T-helper 9 cell (primary cell): ENCODE results near the gene PDZK1IP1.
"Not testable (repeated sequence)": the region's sequence is repeated elsewhere in the genome, so short reads cannot be mapped to it uniquely, and the experiment has no call there.

Experiments used
- DNase-seq: peaks from one replicate; pipeline ENCODE4 v3.0.0-alpha.2; 2020

The PDZK1IP1 gene

DNA sequence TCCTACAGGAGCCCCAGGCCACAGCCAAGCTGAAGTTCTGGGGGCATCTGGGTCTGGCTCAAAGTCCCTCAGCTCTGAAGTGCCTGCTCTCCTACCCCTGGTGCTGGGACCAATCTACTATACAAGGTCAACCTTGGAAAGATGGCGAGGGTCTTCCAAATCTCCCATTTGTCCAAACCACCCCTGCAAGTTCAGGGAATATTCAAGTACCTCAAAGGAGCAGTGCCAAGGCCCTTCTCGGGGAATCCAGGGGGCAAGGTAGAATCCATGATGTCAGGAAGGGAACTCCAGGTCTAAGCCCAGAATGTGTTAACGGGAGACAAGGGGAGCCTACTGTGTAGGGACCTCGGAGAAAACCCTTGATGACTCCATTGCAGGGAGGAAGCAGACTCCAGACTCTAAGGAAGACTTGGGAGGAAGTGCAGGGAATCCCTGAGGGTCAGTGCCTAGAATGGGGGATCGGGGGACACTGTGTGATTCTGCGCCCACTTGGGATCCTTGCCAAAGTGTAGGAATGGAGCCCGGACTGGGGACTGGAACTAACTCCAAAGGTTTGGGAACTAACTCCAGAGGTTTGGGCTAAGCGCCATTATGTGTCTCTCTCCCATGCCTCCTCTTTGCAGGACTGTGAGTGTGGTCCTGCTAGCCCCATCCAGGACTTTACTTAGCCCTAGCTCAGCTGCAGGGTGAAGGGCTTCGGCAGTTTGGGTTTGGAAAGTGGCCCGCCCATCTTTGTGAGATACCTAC is 33.5 kb upstream of the PDZK1IP1 start:
- no peak for DNase-seq

DNA sequence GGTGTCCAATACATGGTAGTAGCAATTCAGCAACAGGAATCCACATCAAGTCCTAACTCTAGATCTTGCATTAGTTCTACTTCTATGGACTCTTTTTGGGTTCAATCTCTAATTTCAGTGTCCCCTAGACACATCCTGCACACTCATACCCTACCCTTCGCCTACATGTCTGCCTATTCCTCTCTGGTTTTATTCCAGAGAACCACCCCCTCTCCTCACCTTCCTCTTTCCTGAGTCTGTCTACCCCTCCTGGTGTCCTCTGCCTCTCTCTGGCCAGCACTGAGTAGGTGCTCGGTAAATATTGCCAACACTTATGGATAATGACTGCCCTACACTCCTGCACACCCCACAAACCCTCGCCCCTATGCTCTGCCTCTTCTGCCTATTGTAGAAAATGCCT is 32.6 kb upstream of the PDZK1IP1 start:
- DNase-seq: no peak

DNA sequence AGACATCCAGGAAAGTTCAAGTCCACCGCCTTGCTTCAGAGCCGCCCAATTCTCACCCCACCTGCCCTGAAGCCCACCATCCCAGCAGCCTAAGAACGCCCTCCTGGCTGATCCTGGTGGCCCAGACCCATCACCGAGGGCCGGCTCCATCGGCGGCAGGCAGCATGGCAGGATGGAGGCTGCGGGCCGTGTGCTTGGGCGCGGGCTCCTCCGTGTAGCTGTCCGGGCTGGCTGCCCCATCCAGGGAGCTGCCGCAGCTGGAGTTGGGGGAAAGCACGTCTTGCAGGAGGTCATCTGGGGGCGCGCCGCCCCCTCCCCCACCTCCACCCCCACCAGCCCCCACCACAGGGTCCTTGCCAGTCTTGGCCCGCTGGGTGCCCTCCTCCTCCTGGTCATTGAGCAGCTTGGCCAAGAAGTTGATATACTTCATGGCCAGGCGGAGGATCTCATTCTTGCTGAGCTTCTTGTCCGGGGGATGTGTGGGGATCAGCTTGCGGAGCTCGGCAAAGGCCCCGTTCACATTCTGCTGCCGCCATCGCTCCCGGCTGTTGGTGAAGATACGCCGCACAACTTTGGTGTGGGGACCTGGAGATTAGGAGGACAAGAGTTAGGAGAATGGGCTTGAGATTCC is 29.9 kb upstream of the PDZK1IP1 start:
- no peak for DNase-seq

DNA sequence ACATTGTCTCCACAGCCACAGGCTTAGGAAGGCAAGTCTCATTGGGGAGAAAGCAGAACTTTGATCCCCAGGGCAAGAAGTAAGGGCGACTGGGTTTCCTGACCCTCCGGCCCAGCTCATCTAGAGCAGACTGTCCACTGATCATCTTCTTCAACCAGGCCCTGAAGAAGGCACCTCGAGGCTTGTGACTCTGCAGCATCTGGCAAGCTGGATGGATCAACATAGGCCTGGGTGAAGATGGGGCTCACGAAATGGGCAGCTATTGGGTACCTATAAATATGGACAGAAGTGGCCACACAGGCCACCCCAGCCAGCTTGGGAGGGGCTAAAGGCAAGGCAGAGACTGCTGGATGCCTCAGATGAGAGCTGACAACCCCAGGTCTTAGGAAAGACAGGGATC is 29.2 kb upstream of the PDZK1IP1 start:
- no peak for DNase-seq

DNA sequence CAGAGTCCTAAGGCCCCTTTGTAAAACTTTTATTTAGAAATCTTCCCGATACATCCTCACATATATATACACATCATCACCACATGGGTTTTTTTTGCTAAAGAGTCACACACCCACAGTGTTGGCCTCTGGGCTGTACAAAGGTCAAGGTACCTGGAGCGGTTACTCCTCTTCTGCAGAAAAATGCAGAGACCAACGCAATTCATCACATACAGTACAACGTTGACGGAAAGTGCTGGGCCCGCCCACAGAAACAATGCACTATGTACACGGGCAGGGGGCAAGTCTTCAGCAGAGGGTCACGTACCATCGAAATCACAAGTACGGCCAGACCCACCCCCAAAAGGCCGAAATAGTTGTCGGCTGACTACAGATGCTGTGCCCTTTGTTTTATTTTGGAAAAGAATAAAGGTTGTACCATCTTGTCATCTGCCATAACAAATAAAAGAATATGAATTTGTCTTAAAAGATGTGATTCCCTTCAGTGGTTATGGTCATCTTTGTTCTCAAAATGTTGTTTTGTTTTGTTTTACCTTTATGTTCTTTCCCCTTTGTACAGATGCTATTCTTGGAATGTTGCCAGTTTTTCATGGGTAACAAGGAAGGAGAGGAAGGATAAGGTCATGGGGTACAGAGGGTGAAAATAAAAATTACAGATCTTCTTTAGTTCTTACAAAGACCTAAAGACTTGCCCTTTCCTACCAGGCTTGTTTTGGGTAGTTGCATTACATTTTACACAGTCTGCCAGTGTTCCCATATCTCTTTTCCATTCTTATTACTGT is 26.6 kb upstream of the PDZK1IP1 start:
- no peak for DNase-seq

DNA sequence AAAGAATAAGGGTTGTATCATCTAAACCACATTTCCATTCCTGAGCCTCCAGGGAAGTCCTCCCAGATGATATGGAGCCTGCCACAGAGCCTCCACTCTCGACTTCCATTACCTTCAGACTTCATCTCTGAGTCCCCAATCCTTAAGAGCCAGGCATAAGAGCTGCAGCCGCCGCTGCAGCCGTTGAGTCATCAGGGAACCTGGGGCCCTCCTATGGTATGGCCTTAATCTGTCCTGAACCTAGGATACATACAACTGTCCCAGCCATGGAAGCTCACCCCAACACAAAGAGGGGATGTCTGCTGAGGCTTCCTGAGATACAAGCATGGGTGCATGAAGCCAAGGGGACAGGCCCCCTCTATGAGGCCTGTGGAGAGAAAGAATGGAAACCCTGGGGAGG is 25.9 kb upstream of the PDZK1IP1 start:
- DNase-seq: no peak

DNA sequence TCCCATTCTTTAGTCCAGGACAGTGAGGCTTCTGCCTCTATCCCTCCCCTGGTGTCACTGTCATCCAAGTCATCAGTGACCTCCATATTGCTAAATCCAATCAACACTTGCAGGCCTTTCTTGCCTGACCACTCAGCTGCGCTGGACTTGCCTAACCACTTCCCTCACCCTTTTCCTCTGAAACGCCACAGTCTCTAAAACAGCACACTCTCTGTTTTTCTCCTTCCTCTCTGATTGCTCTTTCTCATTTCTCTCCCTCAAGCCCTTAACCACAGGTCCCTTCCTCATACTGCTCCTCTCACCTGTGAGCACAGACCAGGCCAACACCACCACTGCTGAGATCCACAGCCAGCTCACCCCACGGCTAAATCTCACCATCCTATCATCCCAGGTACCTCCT is 24.7 kb upstream of the PDZK1IP1 start:
- no peak for DNase-seq

DNA sequence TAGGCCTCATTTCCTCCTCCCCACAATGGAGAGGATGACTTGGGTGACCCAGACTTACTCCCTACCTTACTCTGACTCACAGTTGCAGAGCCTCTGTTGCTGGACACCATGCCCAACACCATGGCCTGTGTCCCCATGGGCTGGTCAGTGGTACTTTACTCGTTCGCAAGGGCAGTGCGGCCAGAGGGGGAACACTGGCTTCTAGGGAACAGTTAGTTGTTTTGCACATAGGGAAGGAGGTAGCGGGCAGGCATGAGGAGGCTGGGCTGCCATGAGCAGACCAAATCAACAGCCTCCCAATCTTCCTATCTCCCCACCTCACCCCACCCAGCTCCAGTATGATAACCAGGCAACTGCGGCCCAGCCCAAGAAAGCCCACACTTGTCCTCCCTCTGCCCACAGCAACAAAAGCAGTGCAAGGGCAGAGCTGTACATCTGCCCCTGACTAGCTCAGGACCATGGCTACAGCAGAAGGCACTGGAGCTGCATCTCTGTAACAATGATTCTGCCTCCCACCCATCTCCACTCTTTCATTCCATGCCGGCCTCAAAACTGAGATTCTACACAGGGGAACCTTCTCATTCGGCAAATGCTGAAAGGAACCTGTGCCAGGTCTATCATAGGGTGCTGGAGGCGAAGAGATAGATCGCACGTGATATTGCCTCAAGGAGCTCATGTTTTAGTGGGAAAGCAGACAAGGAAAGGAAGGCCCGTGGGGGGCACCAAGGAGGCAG is 23.6 kb upstream of the PDZK1IP1 start:
- no peak for DNase-seq

DNA sequence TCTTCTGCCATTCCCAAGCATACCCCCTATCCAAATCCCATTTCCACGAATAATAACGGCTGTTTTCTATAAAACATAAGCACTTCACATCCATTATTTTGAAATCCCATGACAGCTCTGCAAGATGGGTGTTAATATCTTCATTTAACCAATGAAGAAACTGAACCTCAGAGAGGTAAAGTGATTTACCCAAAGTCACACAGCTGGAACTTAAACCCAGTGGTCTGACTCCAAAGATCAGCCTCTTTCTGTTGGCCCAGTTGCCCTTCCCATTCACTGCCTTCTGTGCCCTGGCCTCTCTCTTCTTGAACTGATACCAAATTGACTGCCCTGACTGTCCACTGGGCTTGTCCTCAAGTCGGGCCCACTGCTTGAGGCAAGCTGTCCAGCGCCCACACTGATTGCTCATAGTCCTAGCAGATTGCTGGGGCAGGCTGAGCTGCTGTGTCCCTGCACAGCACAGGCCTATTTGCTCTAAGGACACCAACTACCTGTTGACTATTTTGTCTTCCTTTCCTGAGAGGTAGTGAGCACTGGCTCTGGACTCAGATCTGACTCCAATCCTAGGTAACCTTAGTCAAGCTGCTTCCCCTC is 22.9 kb upstream of the PDZK1IP1 start:
- DNase-seq: no peak

DNA sequence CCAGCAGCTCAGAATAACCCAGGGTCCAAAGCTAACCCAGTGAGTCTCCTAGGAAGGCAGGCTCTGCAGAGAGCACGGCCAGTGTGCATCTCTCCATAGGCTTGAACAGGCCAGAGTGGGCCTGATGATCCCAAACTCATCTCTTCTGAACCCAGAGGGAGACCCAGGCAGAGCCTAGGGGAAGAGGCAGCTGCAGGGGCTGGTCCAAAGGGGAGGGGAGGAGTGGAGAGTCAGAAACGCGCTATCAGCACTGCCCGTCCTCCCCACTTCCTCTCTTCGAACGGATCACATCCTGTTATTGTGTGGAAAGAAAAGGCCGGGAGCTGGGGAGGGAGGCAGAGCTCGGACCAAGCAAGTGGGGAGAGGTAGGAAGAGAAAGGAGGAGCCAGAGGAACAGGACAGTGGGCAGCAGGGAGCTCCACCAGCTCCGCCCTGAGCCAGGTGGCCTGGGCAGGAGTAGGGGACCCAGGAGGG is 22.0 kb upstream of the PDZK1IP1 start:
- DNase-seq: no peak

DNA sequence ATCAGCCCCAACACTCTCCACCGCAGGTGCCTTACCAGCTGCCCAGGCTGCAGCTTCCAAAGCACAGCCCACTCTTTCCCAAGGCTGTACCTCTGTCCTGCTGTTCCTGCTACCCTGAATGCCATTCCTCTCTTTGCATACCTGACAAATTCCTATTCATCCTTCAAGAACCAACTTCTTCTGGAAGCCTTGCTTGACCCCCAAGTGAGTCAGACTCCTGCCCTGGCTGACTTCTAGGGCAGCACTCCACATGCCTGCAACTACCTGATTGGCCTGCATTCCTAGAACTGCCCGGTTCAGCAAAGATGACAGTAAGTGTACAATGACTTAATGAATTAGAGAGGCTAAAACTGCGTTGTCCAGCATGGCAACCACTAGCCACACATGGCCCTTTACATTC is 20.8 kb upstream of the PDZK1IP1 start:
- no peak for DNase-seq

DNA sequence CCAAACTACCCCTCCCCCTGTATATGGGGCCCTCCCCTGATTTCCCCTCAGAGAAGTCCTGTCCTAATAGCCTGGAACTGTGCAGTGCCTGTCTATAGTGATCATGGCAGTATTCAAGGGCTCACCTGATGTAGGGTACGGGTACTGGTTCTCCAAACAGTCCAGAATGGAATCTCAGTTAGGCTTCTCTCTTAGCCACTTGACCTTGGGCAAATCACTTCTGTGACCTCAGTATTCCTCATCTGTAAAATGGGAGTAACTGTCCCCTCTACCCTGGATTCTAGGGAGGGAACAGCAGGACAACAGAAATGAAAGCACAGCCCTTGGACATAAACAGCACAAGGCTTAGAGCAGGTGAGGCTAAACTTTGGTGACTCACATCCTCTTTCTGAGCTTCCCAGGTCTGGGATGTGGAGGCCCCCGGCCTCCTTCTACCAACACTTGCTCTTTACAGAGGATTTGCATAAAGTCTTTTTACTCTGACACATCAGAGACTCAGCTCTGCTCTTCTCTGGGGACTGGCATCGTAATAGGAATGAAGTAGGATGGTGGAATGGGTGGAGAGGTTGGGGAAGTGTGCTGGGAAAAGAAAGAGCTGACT is 20.0 kb upstream of the PDZK1IP1 start:
- no peak for DNase-seq

DNA sequence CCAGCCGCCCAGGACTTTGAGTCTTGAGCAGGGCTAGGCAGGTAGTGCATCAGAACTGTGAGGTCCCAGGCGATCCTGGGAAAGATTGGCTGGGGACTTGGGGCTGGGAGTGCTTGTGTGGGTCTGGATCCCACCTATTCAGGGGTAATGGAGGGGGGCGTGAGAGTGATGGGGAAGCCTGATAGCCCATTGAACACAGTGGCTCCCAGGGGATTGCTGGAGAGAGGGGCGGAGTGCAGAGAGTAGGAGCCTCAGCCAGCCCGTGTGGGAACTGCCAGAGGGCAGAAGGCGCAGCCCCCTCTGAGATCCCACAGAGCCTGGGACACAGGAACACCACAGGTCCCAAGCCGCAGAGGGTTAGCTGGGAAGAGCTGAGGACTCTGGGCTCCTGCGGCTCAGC is 19.3 kb upstream of the PDZK1IP1 start:
- DNase-seq: no peak

DNA sequence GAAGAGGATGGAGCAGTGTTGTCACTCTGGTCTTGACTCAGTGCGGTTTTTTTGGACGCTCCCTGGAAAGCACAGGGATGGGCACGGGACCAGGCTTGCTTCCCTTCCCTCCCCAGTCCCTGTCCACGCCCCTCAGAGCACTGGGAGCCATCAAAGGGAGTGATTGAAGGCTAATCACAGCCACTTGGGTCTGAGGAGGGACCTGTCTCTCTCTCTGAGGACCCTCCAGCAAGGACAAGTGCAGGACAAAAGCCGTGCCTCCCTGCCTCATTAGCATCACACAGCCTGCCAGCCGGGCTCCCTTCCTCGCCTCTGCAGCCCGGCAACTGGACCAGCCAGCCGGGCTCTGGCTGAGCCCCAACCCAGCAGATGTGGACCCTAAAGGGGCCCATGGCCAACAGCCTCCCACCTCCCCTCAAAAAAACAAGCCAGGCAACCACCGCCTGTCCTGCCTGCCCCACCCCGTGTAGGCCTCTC is 18.6 kb upstream of the PDZK1IP1 start:
- no peak for DNase-seq

DNA sequence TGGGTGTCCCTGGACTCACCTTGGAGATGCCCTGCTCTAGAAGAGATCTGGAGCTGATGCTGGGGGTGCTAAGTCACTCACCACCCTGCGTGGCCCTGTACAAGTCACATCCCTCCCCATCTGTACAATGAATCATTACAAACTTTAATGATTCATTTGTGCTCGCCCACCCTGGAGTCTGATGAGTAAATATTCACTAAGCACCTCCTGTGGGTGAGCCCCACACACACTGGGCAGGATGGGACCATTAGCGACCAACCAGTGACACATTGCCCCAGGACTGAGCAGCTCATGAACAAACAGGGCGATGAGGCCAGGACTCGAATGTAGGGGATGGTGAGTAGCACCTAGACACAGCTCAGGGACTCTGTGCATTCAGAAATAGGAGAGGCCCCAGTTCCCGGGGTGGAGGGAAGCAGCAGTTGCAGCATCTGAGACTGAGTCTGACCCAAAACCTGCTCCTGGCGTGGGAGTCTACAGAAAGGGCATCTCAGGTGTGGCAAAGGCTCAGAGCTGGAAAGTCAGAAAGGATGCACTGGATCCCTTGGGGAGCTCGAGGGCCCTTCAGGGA is 18.1 kb upstream of the PDZK1IP1 start:
- DNase-seq: no peak

DNA sequence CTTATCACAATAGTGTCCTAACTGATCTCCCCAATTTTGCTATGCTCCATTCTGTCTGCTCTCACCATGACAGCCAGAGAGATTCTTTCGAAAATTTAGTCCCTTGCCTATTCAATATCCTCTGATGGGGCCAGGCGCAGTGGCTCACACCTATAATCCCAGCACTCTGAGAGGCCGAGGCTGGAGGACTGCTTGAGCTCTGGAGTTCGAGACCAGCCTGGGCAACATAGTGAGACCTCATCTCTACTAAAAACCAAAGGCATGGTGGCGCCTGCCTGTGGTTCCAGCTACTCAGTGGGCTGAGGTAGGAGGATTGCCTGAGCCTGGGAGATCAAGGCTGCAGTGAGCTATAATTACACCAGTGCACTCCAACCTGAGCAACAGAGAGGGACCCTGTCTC is 16.1 kb upstream of the PDZK1IP1 start:
- no peak for DNase-seq

DNA sequence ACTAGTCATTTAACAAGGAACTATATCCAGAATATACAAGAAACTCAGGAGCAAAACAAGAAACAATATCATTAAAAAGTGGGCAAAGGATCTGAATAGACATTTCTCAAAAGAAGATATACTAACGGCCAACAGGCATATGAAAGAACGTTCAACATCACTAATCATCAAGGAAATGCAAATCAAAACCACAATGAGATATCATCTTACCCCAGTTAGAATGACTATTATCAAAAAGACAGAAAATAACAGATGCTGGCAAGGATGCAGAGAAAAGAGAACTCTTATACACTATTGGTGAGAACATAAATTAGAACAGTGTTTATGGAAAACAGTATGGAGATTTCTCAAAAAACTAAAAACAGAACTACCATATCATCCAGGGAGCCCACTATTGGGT is 13.7 kb upstream of the PDZK1IP1 start:
- DNase-seq: not testable (repeated sequence)

DNA sequence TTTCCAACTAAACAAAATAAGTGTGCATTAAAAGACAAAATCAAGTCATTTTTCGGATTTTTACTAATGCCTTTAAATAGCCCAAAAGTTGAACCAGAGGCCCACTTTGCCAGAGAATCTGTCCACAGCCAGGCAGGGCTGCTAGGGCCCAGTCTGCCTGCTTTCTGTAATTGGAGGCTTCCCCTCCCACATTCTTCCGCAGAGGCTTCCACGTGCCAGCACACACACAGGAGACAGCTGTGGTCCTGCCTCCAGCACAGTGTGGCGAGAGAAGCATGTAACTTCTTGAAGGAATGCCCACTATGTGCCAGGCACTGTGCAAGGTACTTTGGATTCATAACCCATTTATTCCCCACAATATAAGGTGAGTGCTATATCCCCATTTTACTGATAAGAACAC is 11.3 kb upstream of the PDZK1IP1 start:
- no peak for DNase-seq

DNA sequence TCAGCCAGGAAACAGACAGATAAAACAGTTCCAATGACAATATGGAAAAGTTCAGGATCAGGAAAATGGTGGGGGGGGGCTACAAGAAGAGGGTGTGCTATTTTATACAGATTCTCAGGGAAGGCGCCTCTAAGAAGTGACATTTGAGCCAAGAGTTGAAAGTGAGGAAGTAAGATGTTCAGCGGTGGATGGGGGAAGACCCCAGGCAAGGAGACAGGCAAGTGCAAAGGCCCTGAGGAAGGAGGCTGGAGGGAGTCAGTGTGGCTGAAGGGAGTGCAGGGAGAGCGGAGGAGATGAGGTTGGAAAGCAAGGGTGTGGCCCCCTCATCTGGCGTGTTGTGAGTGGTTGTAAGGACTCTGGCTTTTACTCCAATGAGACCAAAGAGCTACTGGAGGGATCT is 8.4 kb upstream of the PDZK1IP1 start:
- no peak for DNase-seq

DNA sequence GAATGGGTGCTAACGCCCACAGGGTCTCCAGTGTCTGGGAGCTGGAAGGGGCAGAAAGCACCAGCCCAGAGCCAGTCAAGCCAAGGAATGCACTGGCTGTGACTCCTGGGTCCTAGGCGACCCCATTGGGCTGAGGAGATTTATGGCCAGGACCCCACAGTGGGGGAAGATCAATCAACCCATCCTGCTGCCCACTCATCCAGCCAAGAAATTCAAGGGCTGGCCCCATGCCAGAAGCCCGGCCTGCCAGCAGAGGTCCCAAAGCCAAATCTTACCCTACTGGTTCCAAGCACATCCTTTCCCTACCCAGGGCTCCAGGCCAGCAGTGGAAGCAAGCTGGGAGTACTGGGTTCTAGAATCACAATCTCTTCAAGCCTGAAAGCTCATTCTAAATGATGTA is 6.8 kb upstream of the PDZK1IP1 start:
- DNase-seq: no peak

DNA sequence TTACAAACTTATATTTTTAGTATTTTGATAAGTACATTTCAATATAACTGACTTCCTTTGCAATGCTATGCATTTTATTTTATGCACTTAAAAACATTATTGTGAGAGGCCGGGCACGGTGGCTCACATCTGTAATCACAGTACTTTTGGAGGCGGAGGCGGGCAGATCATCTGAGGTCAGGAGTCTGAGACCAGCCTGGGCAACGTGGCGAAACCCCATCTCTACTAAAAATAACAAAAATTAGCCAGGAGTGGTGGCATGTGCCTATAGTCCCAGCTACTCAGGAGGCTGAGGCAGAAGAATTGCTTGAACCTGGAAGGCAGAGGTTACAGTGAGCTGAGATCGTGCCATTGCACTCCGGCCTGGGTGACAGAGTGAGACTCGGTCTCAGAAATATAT is 6.1 kb upstream of the PDZK1IP1 start:
- not testable (repeated sequence) for DNase-seq

DNA sequence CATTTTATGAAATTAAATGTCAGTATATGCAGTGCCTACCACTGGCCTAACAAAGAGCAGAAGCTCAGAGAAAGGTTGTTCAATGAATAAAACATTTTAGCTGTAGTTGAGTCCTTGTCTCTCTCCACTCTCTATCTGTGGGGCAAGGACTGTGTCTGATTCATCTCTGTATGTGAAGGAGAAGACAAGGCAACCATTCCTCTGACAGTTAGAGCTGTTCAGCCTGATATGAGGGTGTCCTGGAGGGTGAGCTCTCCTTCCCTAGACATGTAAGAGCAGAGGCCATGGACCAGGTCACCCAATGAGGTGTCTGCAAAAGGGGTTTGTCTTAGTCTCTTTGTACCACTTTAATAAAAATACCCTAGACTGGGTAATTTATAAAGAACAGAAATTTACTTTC is 4.5 kb upstream of the PDZK1IP1 start:
- DNase-seq: no peak
